Measurements from ENCODE around the gene ZFPM1.

ZFPM1 gene

GRCh38 chr16:88418869-88419268, 34.2 kb upstream of the ZFPM1 start:
- H3K27me3 ChIP-seq (ENCODE audit: low read length) = no peaks in the 10 kb centered on the region
- no peak for TF ChIP-seq EZH2phosphoT487 (conservative IDR thresholded peaks at IDR 0.05; ENCODE audit: low read length)
- TF ChIP-seq, protein P1, sequence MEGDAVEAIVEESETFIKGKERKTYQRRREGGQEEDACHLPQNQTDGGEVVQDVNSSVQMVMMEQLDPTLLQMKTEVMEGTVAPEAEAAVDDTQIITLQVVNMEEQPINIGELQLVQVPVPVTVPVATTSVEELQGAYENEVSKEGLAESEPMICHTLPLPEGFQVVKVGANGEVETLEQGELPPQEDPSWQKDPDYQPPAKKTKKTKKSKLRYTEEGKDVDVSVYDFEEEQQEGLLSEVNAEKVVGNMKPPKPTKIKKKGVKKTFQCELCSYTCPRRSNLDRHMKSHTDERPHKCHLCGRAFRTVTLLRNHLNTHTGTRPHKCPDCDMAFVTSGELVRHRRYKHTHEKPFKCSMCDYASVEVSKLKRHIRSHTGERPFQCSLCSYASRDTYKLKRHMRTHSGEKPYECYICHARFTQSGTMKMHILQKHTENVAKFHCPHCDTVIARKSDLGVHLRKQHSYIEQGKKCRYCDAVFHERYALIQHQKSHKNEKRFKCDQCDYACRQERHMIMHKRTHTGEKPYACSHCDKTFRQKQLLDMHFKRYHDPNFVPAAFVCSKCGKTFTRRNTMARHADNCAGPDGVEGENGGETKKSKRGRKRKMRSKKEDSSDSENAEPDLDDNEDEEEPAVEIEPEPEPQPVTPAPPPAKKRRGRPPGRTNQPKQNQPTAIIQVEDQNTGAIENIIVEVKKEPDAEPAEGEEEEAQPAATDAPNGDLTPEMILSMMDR (IDR thresholded peaks at IDR 0.05; ENCODE audit: insufficient read depth, low read length, poor library complexity, severe bottlenecking) = no peak
- H3K4me3 ChIP-seq (ENCODE audit: insufficient read depth, low read length, poor library complexity, severe bottlenecking) = no peak overlapping the region
- no peaks in the 10 kb centered on the region for H3K9me3 ChIP-seq (ENCODE audit: insufficient read depth, low read length)
- no peaks in the 10 kb centered on the region for H4K20me1 ChIP-seq (ENCODE audit: low read depth, low read length)
- no peaks in the 10 kb centered on the region for H3K36me3 ChIP-seq (ENCODE audit: low read length)
- no peak overlapping the region for H2AFZ ChIP-seq (ENCODE audit: low read depth, low read length, severe bottlenecking)
- H3K4me2 ChIP-seq (ENCODE audit: low read depth, low read length, poor library complexity, severe bottlenecking) = no peak overlapping the region
- no peak overlapping the region for H3K27ac ChIP-seq (ENCODE audit: low read depth, low read length)
- H3K9me2 ChIP-seq (replicated peaks; ENCODE audit: insufficient read depth, low read length) = no peaks in the 10 kb centered on the region
- H3K79me2 ChIP-seq (ENCODE audit: insufficient read depth, low read length) = no peaks in the 10 kb centered on the region
- no peak overlapping the region for H3K9ac ChIP-seq (ENCODE audit: low read length)
- no peaks in the 10 kb centered on the region for H3F3A ChIP-seq (ENCODE audit: insufficient read depth)

- TF ChIP-seq EZH2phosphoT487 (conservative IDR thresholded peaks at IDR 0.05; ENCODE audit: low read length) = no peak
- TF ChIP-seq, protein P1 (IDR thresholded peaks at IDR 0.05; ENCODE audit: insufficient read depth, low read length, poor library complexity, severe bottlenecking) = no peak
- Histone ChIP-seq H3K9me2 (replicated peaks; ENCODE audit: insufficient read depth, low read length) (no peaks in the 10 kb centered on the region), H3K4me3 (ENCODE audit: insufficient read depth, low read length, poor library complexity, severe bottlenecking) (no peak overlapping the region), H3K27ac (ENCODE audit: low read depth, low read length) (no peak overlapping the region), H3K79me2 (ENCODE audit: insufficient read depth, low read length) (no peaks in the 10 kb centered on the region), H4K20me1 (ENCODE audit: low read depth, low read length) (no peaks in the 10 kb centered on the region), H3K9me3 (ENCODE audit: insufficient read depth, low read length) (no peaks in the 10 kb centered on the region), H3K27me3 (ENCODE audit: low read length) (no peaks in the 10 kb centered on the region), H3K9ac (ENCODE audit: low read length) (no peak overlapping the region), H3K4me2 (ENCODE audit: low read depth, low read length, poor library complexity, severe bottlenecking) (no peak overlapping the region), H3K36me3 (ENCODE audit: low read length) (no peaks in the 10 kb centered on the region), H3F3A (ENCODE audit: insufficient read depth) (no peaks in the 10 kb centered on the region), H2AFZ (ENCODE audit: low read depth, low read length, severe bottlenecking) (no peak overlapping the region)
Observed at GRCh38 chr16:88419790-88420189, 33.3 kb upstream of the ZFPM1 start.

DNA sequence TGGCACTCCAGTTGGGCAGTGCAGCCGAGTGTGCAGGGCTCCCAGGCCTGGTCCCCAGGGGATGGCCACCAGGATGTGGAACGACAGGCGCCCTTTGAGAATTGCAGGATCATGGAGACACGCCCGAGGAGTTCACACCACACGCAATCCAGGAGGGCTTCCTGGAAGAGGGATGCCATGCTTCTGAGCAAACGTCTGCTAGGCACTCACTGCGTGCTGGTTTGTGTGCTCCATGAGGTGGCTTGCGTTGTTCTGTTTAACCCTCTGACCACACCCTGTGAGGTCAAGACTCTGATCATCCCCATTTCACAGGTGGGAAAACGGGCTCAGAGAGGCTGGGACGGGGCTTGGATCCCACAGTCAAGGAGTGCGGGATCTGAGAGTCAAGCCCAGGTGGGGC, 32.6 kb upstream of the ZFPM1 start:
- H3F3A ChIP-seq (ENCODE audit: insufficient read depth) = no peaks in the 10 kb centered on the region
- no peak overlapping the region for H2AFZ ChIP-seq (ENCODE audit: low read depth, low read length, severe bottlenecking)
- H3K9ac ChIP-seq (ENCODE audit: low read length) = no peak overlapping the region
- no peaks in the 10 kb centered on the region for H3K9me3 ChIP-seq (ENCODE audit: insufficient read depth, low read length)
- H3K27ac ChIP-seq (ENCODE audit: low read depth, low read length) = no peak overlapping the region
- TF ChIP-seq, protein P1 (IDR thresholded peaks at IDR 0.05; ENCODE audit: insufficient read depth, low read length, poor library complexity, severe bottlenecking) = no peak
- no peak for TF ChIP-seq EZH2phosphoT487 (conservative IDR thresholded peaks at IDR 0.05; ENCODE audit: low read length)
- H3K4me2 ChIP-seq (ENCODE audit: low read depth, low read length, poor library complexity, severe bottlenecking) = no peak overlapping the region
- H3K4me3 ChIP-seq (ENCODE audit: insufficient read depth, low read length, poor library complexity, severe bottlenecking) = no peak overlapping the region
- no peaks in the 10 kb centered on the region for H3K27me3 ChIP-seq (ENCODE audit: low read length)
- no peaks in the 10 kb centered on the region for H3K9me2 ChIP-seq (replicated peaks; ENCODE audit: insufficient read depth, low read length)
- H3K36me3 ChIP-seq (ENCODE audit: low read length) = no peaks in the 10 kb centered on the region
- H3K79me2 ChIP-seq (ENCODE audit: insufficient read depth, low read length) = no peaks in the 10 kb centered on the region
- H4K20me1 ChIP-seq (ENCODE audit: low read depth, low read length) = no peaks in the 10 kb centered on the region

Data from SU-DHL-6 (cell line).